ENCODE results near the gene THEM4. TPM values are rescaled to one million over a fixed set of nuclear protein-coding genes. Genes with fewer than 3 reads are reported as not detected.

THEM4 gene
- total RNA-seq, 1 donor from 2014 or later = 27.5 TPM

DNA sequence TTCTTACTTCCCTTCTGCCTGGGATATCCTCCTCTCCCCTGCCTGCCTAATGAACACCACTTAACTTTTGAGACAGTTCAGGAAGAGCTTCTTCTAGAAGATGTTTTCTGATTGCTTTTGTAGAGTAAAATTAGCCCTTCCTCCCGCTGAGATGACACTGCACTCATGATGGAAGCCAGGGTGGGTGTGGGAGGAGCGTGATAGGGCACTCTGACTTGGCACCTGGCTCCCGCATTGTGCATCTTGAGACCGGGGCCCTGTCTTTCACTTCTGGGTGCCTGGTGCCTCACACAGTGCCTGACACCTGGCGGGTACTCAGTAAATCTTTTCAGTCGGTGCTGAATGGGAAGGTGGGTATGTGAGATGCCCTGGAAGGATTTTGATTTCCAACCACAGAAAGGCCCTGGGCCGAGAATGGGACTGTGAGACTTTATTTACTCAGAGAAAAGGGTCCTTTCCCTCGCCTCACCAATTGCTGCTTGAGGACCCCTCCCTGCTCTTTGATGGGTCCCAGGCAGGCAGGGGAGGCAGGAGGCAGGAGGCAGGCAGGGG is 62.5 kb downstream of the THEM4 start:
- intact Hi-C loops (cut with micrococcal nuclease) = no loop called here
- no peak overlapping the region for H3K4me3 Mint-ChIP-seq
- peaks cover 23% of the 10 kb centered on the region for H3K36me3 Mint-ChIP-seq (ENCODE audit: low read depth)
- DNase-seq (ENCODE audit: low spot score) = no peak
- no peaks in the 10 kb centered on the region for H3K9me3 Mint-ChIP-seq
- peaks cover 1% of the 10 kb centered on the region for H3K27me3 Mint-ChIP-seq (ENCODE audit: insufficient read depth)
- H3K4me1 Mint-ChIP-seq (ENCODE audit: low read depth) = peaks cover 20% of the 10 kb centered on the region
- H3K27ac Mint-ChIP-seq = no peak overlapping the region

DNA sequence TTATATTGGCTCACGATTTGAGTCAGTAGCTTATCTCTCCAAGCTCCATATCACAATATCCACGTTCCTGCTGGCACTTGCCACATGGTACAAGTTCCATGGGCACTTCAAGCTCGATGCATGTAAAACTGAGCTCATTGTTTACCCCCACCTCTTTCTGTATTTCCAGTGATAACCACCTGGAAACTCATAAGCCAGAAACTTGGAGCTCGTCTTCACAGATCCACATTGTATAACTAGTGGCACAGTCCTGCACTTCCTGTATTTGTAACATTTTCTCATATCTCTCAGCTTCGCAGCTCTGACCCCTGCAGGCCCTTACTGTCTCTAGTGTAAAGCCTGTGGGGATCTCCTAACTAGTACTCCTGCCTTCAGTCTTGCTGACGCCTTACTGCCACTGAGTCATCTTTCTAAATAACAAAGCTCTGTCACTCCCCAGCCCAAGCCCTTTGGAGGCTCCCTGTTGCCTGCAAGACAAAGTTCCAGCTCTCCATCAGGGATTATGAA is 63.2 kb downstream of the THEM4 start:
- Mint-ChIP-seq H3K9me3 (no peaks in the 10 kb centered on the region), H3K36me3 (ENCODE audit: low read depth) (peaks cover 24% of the 10 kb centered on the region), H3K4me3 (no peak overlapping the region), H3K27ac (peak overlapping the region; percentile 1), H3K4me1 (ENCODE audit: low read depth) (peaks cover 26% of the 10 kb centered on the region), H3K27me3 (ENCODE audit: insufficient read depth) (peaks cover 1% of the 10 kb centered on the region)
- DNase-seq (ENCODE audit: low spot score) = no peak
- intact Hi-C loops (cut with micrococcal nuclease) = no loop called here

DNA sequence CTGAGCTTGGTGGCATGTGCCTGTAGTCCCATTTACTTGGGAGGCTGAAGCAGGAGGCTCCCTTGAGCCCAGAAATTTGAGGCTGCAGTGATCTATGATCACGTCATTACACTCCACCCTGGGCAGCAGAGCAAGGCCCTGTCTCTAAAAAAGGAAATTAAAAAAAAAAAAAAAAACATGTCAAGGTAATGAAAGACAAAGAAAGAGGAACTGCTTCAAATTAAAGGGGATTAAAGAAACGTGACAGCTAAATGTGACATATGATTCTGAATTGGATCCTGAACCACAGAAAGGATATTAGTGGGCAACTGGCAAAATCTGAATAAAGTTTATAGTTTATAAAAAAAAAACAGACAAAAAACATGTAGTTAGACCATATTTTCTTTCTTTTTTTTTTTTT is 65.9 kb downstream of the THEM4 start:
- Mint-ChIP-seq H3K27me3 (ENCODE audit: insufficient read depth) (peaks cover 3% of the 10 kb centered on the region), H3K4me3 (no peak overlapping the region), H3K27ac (no peak overlapping the region), H3K36me3 (ENCODE audit: low read depth) (peaks cover 28% of the 10 kb centered on the region), H3K9me3 (no peaks in the 10 kb centered on the region), H3K4me1 (ENCODE audit: low read depth) (peaks cover 49% of the 10 kb centered on the region)
- intact Hi-C loops (cut with micrococcal nuclease) = no loop called here
- no peak for DNase-seq (ENCODE audit: low spot score)

DNA sequence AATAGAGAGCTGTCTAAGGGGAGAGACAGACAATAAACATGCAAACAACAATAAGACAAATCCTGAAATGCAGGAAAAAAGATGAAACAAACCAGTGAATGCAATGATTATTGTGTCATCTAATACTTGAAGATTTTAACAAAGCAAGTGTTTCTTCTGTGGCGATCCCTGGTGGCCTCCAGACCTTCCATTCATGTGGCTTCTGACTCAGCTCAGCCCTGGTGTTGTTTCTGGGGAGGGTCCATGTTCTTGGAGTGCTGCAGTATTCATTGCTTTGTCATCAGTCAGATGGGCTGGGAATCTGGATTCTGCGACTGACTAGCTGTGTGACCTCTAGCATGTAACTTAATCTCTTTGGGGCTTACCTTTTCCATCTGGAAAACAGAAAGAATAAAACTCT is 68.2 kb downstream of the THEM4 start:
- Mint-ChIP-seq H3K4me3 (peak overlapping the region; percentile 90), H3K27me3 (ENCODE audit: insufficient read depth) (peaks cover 6% of the 10 kb centered on the region), H3K9me3 (no peaks in the 10 kb centered on the region), H3K4me1 (ENCODE audit: low read depth) (peaks cover 59% of the 10 kb centered on the region), H3K27ac (peak overlapping the region; percentile 32), H3K36me3 (ENCODE audit: low read depth) (peaks cover 22% of the 10 kb centered on the region)
- DNase-seq (ENCODE audit: low spot score) = no peak
- intact Hi-C loops (cut with micrococcal nuclease) = no loop called here

DNA sequence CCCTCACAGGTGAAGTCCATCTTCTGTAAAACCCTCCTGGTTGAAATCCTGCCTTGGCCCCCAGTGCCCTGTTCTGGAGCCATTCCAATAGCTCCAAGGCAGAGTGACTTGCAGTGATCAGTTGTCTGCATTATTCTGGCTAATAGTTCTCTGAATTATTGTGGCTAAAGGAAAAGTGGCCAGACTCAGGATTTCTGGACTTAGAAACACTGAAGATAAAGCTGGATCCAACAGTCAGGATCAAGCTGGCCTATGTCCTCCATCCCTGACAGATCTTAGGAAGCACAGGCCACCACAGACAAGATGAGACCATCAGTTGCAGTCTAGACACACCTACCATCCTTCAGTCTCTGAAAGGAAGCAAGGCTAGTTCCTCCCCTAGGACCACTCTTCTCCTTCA is 68.9 kb downstream of the THEM4 start:
- intact Hi-C loops (cut with micrococcal nuclease) = no loop called here
- Mint-ChIP-seq H3K9me3 (no peaks in the 10 kb centered on the region), H3K27ac (peak overlapping the region; percentile 45), H3K36me3 (ENCODE audit: low read depth) (peaks cover 20% of the 10 kb centered on the region), H3K4me3 (peak overlapping the region; percentile 90), H3K27me3 (ENCODE audit: insufficient read depth) (peaks cover 6% of the 10 kb centered on the region), H3K4me1 (ENCODE audit: low read depth) (peaks cover 57% of the 10 kb centered on the region)
- no peak for DNase-seq (ENCODE audit: low spot score)

DNA sequence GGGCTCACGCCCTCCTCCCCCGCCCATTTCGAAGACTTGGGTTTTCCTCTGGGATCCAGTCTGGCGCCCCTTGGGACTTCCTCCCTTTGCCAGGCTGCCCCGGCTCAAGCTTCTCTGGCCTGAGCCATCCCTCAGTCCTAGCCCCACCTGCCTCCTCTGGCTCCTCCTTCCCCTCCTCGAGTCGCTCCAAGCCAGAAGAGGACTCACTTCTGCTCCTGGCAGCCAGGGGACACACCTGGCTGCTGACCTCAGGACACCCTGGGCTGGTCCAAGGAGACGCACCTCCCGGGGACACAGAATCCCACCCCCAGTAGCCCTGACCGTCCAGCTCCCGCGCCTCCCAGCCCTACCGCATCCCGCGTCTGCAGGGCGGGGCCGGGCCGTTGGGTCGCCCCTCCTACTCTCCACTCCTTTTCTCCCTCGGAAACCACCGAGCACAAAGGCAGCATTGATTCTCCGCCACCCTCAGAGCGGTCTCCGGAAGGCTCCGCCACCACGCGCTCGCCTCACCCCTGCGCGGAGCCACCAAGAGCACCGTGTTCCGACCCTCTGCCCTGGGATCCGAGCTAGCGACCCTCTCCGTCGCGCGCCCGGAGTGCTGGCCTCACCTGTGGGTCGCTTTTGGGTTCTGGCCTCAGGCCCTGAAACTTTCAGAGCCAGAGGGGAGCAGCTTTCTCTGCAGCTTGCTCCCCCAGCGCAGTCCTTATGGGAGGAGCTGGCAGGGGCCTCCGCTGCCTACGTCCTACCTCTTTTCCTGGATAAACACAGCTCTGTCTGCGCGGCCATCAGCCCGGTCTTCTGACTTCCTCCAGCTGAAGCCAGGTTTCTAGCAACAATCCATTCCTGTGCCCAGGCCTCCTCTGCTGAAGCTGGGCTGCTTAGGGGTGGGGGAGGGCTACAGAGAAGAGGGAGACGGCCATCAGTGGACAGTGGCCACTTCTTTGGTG is 69.6 kb downstream of the THEM4 start, which contains the start of gene C2CD4D:
TSS of gene C2CD4D (minus strand) at position 364 of the 947 bp plus-strand sequence. CDS start 831 bp downstream, outside the sequence.
- Mint-ChIP-seq H3K4me1 (ENCODE audit: low read depth) (peaks cover 55% of the 10 kb centered on the region), H3K27me3 (ENCODE audit: insufficient read depth) (peaks cover 6% of the 10 kb centered on the region), H3K9me3 (no peaks in the 10 kb centered on the region), H3K27ac (peak within 1 kb of the TSS; percentile 78), H3K4me3 (peak within 1 kb of the TSS; percentile 90), H3K36me3 (ENCODE audit: low read depth) (peaks cover 16% of the 10 kb centered on the region)
- intact Hi-C loops (cut with micrococcal nuclease) = loop anchor here (5.0 kb wide), 3 partner anchors 117 to 492 kb away; partner anchors contain the start of genes POGZ, RFX5 and RIIAD1
- peak; percentile 73 for DNase-seq (ENCODE audit: low spot score)

DNA sequence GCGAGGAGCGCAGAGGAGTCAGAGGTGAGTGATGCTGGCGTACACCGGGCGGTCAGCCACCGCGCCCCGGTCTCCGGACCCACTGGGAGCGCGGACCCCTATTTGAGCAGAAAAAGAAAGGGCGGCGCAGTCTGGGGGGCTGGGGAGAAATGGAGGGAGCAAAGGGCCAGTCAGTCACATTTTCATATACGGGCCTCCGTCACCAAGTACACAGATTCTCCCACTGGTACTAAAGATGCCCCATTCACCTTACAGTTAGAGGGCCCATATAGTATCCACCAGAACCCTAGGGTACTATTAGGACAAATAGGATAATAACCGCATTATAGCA is 70.3 kb downstream of the THEM4 start:
- Mint-ChIP-seq H3K9me3 (no peaks in the 10 kb centered on the region), H3K4me3 (peak overlapping the region; percentile 90), H3K36me3 (ENCODE audit: low read depth) (peaks cover 11% of the 10 kb centered on the region), H3K4me1 (ENCODE audit: low read depth) (peaks cover 54% of the 10 kb centered on the region), H3K27ac (peak overlapping the region; percentile 78), H3K27me3 (ENCODE audit: insufficient read depth) (peaks cover 5% of the 10 kb centered on the region)
- DNase-seq (ENCODE audit: low spot score) = no peak
- intact Hi-C loops (cut with micrococcal nuclease) = loop anchor here (5.0 kb wide), 3 partner anchors 117 to 492 kb away; partner anchors contain the start of genes POGZ, RFX5 and RIIAD1

DNA sequence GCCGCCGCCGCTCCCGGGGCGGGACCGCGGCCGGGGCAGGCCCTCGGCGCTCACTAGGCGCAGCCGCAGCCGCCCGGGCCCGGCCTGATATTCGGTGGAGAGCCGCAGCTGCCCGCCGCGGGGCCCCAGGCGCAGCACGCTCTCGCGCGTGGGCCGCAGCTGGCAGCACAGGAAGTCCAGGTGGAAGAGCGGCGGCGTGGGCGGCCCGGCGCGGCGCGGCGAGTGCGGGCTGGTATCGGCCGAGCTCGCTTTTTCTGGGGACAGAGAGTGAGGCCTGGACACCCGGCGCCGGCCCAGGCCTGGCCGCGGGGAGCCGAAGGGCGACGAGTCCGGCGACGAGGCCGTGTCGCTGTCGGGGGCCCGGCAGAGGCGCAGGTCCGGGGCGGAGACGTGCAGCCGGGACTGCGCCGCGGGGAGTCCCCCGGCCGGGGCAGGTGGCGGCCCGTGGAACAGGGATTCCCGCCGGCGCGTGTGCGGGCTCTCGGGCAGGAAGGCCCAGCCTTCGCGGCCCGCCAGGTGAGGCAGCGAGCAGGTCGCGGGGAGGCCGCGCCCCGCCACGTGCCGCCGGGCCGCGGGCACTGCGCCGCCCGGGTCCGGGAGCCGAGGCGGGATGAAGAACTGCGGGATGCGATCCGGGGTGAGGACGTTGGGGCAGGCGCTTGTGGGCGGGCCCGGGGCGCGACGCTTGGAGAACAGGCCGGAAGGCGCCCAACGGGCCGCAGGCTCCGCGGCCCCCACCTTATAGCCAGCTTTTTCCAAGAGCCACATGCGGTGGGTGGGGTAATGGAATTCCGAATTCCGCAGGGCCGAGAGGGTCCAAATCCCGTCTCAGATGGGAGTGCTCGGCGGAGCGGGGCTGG is 70.9 kb downstream of the THEM4 start:
- Mint-ChIP-seq H3K4me3 (peak overlapping the region; percentile 90), H3K27ac (peak overlapping the region; percentile 78), H3K36me3 (ENCODE audit: low read depth) (peaks cover 11% of the 10 kb centered on the region), H3K4me1 (ENCODE audit: low read depth) (peaks cover 60% of the 10 kb centered on the region), H3K9me3 (no peaks in the 10 kb centered on the region), H3K27me3 (ENCODE audit: insufficient read depth) (peaks cover 5% of the 10 kb centered on the region)
- intact Hi-C loops (cut with micrococcal nuclease) = loop anchor here (1.0 to 5.0 kb wide), 4 partner anchors 116 to 491 kb away; partner anchors contain the start of genes POGZ, RFX5, RIIAD1 and TUFT1
- no peak for DNase-seq (ENCODE audit: low spot score)

DNA sequence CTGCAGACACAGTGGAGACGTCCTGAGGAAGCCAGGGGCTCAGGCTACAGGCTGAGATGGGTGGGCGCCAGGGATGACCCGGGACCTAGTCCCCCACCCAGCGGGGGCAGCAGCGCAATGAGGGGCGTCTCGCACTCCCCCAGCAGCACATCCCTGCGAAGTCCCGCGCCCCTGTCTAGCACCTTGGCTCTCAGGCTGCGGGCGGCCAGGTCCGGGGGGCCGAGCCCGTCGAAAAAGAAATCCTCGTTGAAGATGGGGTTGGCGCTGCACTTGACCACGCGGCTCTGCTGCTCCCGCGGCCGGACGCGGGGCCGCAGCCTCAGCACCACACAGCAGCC is 71.5 kb downstream of the THEM4 start:
- no peak for DNase-seq (ENCODE audit: low spot score)
- intact Hi-C loops (cut with micrococcal nuclease) = loop anchor here (1.0 to 5.0 kb wide), 4 partner anchors 116 to 491 kb away; partner anchors contain the start of genes POGZ, RFX5, RIIAD1 and TUFT1
- H3K36me3 Mint-ChIP-seq (ENCODE audit: low read depth) = peaks cover 11% of the 10 kb centered on the region
- H3K27me3 Mint-ChIP-seq (ENCODE audit: insufficient read depth) = peaks cover 5% of the 10 kb centered on the region
- H3K27ac Mint-ChIP-seq = peak overlapping the region; percentile 92
- H3K4me3 Mint-ChIP-seq = peak overlapping the region; percentile 83
- H3K4me1 Mint-ChIP-seq (ENCODE audit: low read depth) = peaks cover 66% of the 10 kb centered on the region
- H3K9me3 Mint-ChIP-seq = no peaks in the 10 kb centered on the region

DNA sequence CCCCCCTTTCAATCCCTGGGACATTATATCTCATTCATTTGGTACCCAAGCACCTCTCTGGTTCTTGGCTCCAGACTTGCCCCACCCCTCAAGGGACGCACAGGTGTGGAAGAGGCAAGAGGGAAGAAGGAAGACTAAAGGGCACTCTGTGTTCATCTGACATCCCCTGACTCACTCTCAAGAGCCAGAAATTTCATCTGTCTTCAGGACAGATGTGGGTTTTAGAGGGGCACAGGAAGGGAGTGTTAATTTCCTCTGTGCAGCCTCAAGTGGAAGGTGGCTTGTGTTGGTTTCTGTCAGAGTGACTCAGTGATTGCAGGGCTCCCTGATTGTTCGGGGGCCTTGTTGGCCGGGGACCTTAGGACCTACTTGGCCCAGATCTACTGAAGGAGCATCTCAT is 72.1 kb downstream of the THEM4 start:
- Mint-ChIP-seq H3K9me3 (no peaks in the 10 kb centered on the region), H3K27ac (peak overlapping the region; percentile 92), H3K4me3 (peak overlapping the region; percentile 83), H3K36me3 (ENCODE audit: low read depth) (peaks cover 11% of the 10 kb centered on the region), H3K4me1 (ENCODE audit: low read depth) (peaks cover 73% of the 10 kb centered on the region), H3K27me3 (ENCODE audit: insufficient read depth) (peaks cover 5% of the 10 kb centered on the region)
- no peak for DNase-seq (ENCODE audit: low spot score)
- intact Hi-C loops (cut with micrococcal nuclease) = loop anchor here (5.0 kb wide), 3 partner anchors 115 to 490 kb away; partner anchors contain the start of genes POGZ, RFX5 and RIIAD1

DNA sequence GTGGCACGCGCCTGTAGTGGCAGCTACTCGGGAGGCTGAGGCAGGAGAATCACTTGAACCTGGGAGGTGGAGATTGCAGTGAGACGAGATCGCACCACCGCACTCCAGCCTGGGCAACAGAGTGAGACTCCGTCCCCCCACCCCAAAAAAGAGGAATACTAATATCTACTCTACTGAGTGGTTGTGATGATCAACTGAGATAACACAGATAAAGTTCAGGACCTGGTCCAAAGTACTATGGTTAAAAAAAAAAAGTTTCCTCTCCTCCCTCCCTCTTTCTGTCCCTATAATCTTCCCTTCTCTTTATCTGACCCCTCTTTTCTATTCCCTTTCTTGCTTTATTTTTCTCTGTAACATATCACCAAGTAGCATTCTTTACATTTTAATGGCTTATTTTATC is 73.7 kb downstream of the THEM4 start:
- intact Hi-C loops (cut with micrococcal nuclease) = loop anchor here (5.0 kb wide), 3 partner anchors 113 to 488 kb away; partner anchors contain the start of genes POGZ, RFX5 and RIIAD1
- Mint-ChIP-seq H3K4me1 (ENCODE audit: low read depth) (peaks cover 70% of the 10 kb centered on the region), H3K27ac (no peak overlapping the region), H3K27me3 (ENCODE audit: insufficient read depth) (peaks cover 3% of the 10 kb centered on the region), H3K9me3 (no peaks in the 10 kb centered on the region), H3K4me3 (no peak overlapping the region), H3K36me3 (ENCODE audit: low read depth) (no peaks in the 10 kb centered on the region)
- DNase-seq (ENCODE audit: low spot score) = no peak

DNA sequence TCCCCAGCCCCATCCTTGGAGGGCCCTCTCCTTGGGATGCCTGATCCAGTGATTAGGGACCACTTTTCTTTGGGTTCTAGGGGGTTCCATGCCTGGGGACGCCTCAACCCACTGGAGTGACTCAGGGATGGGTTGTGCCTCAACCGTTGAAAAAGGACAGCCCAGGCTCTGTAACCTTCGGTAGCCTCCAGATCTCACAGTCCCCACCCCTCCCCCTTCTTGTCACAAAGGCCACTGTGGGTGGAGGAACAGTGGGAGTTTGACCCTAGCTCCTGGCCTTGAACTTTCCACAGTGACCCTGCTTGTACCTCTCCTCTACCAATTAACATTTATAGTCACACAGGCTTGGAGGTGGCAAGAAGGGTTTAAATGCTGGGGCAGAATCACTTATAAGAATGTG is 75.1 kb downstream of the THEM4 start:
- Mint-ChIP-seq H3K4me3 (no peak overlapping the region), H3K27ac (no peak overlapping the region), H3K27me3 (ENCODE audit: insufficient read depth) (peaks cover 3% of the 10 kb centered on the region), H3K4me1 (ENCODE audit: low read depth) (peaks cover 70% of the 10 kb centered on the region), H3K36me3 (ENCODE audit: low read depth) (no peaks in the 10 kb centered on the region), H3K9me3 (no peaks in the 10 kb centered on the region)
- intact Hi-C loops (cut with micrococcal nuclease) = no loop called here
- no peak for DNase-seq (ENCODE audit: low spot score)

All from activated T-helper 1 cell treated with anti-CD3 and anti-CD28 coated beads, Interleukin-12 subunit alpha, Interleukin-12 subunit beta, Interleukin-2, Interleukin-4 antibody, amounts not matched to agents 30 ng/mL and 10 ng/mL and 1 ng/mL, durations not matched to agents 14 hours and 24 hours and 36 hours (primary cell).